NCI-H524 treated with DMSO at 0.1 percent for 48 hours (cell line): ENCODE data around the gene CACNA2D3.

ENCODE experiments used
- DNase-seq: peaks from one replicate; lab custom pipeline; 2025; lab: John Stamatoyannopoulos, UW

Gene CACNA2D3

DNA sequence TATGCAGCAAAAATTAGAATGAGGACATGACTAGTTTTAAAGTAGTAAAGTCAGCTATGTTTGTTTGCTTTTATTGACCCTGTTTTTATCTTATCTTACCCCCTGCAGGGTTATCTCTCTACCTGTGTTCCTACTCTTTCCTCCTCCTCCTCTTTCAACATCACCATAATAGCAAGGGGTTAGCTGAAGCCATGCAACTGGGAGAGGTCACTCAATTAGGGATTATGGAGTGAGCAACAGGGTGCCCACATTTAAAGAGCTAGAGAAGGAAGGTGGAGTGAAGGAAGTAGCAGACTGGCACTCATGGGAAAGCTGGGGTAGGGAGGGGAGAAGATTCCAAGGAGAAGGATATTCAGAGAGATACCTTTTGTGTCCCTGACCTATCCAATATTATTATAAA, 679.6 kb downstream of the CACNA2D3 start:
- DNase-seq = no peak

- DNase-seq = no peak
These were observed 688.0 kb downstream of the CACNA2D3 start for GRCh38 chr3:54810401-54810800.

GRCh38 chr3:54814224-54814623, 691.9 kb downstream of the CACNA2D3 start:
- DNase-seq = no peak

DNA sequence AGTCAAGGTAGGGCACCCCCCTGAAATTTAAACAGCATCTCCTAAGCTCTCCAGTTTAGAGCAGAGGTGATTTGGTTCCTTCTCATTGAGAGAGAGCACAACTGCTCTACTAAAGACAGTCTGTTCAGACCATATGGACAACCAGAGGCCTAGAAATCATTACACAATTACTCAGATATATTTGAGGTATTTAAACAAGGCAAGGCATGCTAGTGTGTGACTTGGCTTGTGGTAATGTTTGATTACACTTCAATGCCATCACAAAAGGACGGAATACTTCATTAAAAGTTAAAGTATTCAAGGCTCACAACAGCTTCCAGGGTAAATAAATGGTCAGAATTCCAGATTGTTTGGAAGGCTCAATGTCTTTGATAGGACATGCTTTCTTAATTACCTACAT, 695.3 kb downstream of the CACNA2D3 start:
- DNase-seq = peak; percentile 5

DNA sequence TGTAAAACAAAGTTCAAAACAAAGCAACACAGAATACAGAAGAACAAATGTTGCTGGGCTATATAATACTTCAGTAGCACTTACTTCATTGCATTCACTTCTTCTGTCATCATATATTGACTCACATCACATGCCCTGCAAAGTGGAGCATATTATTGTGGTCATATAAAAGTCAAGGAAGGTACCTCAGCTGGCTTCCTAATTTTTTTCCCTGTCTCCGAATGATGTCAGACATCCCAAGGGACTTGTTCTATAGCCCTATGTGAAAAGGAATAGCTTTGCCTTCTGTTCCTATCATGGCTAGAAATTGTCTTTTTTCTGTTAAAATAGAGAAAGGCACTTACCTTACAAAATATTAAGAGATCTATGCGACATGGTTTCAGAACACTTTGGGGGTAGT, 696.1 kb downstream of the CACNA2D3 start:
- no peak for DNase-seq

DNA sequence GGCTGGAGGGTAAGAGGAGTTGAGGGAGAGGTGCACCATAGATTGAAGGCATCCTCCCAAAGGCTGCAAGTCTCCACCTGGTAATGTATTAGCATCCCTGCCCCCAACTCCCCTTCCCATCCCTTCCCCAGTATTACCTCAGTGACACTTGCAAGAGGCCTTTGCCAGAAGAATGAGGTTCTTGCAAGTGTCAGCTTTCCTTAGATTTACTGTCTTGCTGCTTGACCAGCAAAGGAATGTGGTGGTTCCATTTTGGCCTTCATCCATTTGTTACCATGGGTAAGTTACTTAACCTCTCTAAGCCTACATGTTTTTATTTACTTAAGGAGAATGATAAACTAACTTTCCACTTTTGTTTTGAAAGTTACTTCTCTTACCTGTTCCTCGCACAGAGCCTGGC, 696.6 kb downstream of the CACNA2D3 start:
- no peak for DNase-seq

DNA sequence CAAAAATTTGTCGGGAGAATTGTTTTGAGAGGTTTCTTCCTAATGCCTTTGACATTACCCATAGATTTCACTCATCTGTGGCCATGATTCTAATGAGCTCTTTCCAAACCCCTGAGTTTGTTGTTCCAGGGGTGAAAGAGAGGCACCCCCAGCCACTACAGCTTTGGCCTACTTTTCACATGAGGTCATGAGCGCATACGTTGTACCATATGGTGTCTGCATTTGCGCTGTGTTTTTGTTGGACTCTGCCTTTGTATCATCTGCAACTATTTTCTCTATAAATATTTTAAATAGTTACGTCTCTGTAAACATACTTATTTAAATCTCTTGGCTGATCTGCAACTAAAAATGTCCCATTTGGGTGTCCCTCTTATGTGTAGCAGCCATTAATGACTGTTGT, 697.6 kb downstream of the CACNA2D3 start:
- no peak for DNase-seq

DNA sequence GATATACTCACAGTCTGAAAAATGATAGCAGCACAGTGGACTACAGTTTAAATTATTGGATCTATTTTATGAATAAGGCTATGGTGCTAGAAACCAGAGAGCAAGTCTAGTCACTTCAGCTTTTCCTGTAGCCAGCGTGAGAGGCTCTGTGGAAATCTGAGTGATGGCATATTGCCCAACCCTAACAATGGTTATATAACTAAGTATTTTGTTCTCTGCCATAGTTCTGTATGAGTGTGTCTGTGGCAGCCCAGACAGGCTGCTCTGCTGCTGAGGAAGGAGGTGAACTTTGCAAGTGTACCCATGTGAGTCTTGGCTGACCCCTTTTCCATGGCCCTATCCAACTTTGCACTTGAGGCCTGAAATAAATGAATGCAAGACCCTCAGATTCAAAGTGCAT, 699.9 kb downstream of the CACNA2D3 start:
- DNase-seq = no peak

DNA sequence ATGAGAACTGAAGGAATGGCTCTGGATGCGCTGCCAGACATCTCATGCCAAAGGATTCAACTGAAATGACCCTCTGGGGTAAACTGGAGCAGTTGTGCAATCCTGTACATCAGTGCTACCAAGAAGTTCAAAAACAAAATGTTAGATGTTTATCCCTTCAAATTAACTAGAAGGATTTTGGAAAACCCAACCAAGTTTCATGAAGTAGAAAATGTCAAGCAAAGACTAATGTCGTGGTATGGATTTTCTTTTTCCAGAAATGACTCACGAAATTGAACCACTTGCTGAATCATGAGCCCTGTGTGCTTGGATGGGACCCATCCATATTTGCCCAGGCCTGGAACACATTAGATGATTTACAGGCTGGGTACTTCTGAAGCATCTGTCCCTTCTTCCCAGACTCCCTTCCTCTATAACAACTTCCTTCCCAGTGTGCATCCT, 703.9 kb downstream of the CACNA2D3 start:
- no peak for DNase-seq

DNA sequence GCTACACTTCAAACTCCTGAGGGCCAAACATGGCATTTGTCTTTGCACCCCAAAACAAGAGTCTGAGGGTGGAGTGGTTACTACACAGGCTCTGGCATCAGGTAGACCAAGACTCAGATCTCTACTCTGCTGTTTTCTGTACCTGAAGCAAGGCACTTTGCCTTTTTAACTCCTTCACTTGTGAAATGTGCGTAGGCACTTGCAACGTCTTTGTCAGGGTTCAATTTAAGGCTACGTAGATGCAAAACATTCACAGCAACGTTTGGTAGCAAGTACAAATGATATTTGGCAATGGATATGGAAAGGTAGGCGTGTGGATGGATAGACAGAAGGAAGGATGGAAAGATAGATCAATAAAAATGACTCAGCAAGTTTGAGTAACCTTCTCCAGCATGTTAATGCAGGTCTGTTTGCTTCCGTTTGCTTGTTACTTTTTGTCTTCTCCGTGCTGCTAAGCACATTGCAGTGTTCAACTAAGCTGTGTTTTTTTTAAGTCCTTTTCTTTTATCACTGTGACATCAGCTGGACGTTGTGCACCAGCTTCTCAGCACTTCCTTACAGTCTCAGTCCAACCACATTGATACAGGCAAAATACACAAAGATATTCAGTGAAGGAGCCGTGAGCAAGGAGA, 704.8 kb downstream of the CACNA2D3 start:
- no peak for DNase-seq

DNA sequence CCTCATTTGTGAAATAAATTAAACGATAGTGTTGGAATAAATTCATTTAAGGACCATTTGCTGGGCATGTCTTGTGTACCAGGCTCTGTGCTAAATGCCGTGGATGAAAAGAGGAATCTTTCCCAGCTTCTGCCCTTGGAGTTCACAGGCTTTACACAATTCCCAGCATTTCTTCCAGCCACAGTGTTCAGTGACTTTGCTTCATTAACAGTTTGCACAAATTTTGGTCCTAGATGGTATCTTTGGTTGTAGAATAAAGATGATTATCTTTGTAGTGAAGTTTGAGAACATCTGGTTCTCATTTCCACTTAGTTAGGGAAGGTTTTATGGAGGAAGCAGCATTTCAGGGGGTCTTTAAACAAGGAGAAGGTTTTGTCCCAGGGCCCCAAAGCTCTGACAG, 705.4 kb downstream of the CACNA2D3 start:
- no peak for DNase-seq

DNA sequence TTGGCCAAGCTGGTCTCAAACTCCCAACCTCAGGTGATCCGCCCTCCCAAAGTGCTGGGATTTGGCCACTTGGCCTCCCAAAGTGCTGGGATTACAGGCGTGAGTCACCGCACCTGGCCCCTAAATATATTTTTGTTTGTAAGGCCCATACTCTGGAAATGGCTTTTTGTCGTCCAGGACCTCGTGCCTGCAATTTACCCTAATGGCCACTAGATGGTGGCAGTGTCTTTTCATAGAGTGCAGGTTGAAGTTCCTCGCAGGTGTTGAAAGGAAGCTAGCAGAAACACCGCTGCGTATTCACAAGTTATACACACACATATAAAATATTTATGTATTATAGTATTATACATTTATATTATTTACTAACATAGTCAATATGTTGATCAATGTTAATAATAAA, 708.3 kb downstream of the CACNA2D3 start:
- no peak for DNase-seq

- DNase-seq = no peak
These were observed 708.8 kb downstream of the CACNA2D3 start for GRCh38 chr3:54831112-54831511.

GRCh38 chr3:54832876-54833275, 710.5 kb downstream of the CACNA2D3 start:
- no peak for DNase-seq

- DNase-seq = no peak
These were observed 713.3 kb downstream of the CACNA2D3 start for GRCh38 chr3:54835701-54836100.

DNA sequence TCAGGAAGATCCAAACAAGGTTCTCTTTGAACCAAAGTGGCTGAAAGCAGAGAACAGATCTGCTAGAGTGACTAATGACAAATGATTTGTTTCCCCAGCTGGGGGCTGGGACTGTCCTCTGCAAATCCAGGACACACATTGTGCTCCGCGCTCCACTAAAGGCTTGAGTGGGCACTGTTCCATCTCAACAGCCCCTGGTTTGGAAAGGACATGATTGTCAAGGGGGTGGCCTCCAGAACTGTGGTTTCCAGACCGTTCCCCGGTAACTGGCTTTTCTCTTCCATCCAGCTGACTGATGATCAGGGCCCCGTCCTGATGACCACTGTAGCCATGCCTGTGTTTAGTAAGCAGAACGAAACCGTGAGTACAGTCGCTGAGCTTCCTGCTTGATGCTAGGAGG, 714.5 kb downstream of the CACNA2D3 start:
- no peak for DNase-seq

DNA sequence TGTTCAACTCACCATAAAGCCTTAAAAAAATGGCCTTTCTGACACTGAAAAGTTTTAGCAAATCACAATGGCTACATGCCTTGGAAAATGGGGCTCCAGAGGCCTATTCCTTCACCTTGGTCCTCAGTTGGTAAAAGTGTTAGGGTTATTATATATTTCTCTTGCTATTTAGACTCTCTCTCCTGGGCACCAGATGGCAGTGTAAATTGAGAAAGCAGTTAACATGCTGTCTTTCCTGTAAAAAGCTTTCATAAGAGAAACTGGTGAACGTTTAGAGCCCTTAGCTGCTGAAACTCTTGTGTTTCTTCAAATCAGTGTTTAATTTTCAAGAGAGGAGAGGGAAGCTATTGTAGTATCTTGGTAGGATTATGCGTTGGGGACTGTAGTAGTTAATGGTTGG, 715.6 kb downstream of the CACNA2D3 start:
- peak; percentile 48 for DNase-seq

GRCh38 chr3:54841471-54841870, 719.1 kb downstream of the CACNA2D3 start:
- DNase-seq = no peak

DNA sequence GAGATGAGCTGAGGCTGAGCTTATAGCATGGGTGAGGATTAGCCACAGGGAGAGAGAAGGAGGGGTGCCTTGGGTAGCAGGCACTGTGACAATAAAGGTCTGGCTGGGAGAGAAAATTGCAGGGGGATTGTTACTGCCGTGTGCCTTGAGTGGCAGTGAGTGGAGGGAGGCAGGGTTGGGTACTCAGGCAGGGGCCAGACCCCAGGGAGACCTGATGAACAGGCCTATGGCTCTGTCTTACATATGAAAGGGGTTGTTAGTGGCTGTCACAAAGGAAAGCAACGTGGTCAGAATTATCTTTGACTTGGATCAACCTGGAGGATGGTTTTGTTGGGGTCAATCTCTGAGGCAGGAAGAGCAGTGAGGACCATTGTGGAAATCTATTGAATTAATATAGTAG, 721.0 kb downstream of the CACNA2D3 start:
- DNase-seq = no peak

DNA sequence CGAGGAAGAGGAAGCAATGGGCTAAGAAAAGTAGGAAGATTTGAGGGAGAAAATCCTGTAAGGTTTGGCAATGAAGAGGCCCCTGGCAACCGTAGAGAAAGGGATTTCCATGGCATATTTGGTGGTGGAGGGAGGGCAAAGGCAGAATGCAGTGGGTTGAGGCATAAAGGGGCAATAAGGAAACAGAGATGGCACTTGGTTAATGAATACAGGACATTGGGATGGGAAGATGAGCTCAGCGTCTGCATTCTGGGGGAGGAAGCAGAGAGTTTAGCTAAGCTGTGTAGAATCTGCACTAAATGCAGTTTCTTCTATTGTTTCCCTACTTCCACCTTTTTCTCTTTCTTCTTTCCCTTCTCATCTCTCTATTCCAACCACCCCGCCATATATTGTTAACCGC, 721.9 kb downstream of the CACNA2D3 start:
- DNase-seq = no peak

DNA sequence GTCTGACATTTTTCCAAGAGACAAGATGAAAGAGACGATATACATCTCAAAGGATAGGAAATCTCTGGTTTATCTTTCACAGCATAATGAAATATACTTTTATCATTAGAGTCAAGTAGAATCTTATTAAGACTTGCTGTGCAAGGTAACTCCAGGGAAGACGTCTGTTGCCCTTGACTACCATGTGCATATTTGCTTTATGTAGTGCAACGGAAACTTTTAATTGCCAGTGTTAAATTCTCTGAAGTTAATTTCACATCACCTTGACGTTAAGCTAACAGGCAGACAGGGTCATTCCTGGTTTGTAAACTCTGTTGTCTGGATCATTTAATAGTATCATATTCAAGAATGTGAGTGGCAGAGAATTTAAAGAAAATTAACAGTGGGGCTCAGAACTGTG, 722.7 kb downstream of the CACNA2D3 start:
- no peak for DNase-seq

GRCh38 chr3:54845551-54845950, 723.2 kb downstream of the CACNA2D3 start:
- no peak for DNase-seq

DNA sequence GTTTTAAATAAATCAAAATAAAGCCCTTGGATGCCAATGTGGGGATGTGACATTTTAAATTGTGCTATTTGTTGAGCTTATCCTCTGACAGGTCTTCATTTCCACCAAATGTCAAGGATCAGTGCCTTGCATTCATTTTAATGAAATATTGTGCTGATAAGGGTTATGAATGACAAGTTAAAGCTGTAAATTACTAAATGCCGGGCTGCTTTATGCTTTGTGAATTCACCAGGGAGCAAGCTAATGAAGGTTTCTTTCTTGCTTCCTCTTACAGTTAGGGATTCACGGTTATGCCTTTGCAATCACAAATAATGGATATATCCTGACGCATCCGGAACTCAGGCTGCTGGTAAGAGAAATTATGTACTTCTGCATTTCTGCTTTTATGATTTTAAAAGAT, 723.8 kb downstream of the CACNA2D3 start:
- DNase-seq = no peak

- DNase-seq = no peak
These were observed 725.0 kb downstream of the CACNA2D3 start for GRCh38 chr3:54847361-54847760.

DNA sequence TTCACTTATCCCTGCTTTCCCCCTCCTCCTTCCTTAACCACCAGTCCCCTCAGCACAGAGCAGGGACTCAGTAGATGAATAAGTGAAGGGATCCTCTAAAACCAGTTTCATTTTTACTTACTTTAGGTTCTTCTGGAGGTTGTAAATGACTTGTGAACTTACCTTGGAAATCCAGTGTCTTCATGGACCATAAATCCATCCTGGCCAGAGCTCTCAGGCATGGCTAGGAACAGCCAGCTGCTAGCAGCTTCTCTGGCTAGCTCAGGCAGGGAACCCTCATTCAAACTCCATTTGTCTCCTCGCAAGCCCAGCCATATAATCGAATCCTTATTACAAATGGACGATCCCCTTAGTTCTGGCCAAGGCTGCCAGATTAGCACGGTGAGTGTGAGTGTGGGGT, 727.0 kb downstream of the CACNA2D3 start:
- no peak for DNase-seq
